ENCODE data around the gene NLGN1. TPM values are rescaled to one million over a fixed set of nuclear protein-coding genes. Genes with fewer than 3 reads are reported as not detected.
"Not testable (repeated sequence)": the region's sequence is repeated elsewhere in the genome, so short reads cannot be mapped to it uniquely, and the experiment has no call there.

The NLGN1 gene
- polyA plus RNA-seq, 2 of the 4 experiments (the other 2 are of a cell fraction): not detected

GRCh38 chr3:173430576-173430975, 33.0 kb downstream of the NLGN1 start (continued):
- TF ChIP-seq ELK1 (IDR thresholded peaks at IDR 0.05; ENCODE audit: low read depth, low read length) (no peak), CTCF (IDR thresholded peaks at IDR 0.05) (no peak), ZNF302 (CRISPR knock-in tag; IDR thresholded peaks at IDR 0.05) (no peak), KDM1A (IDR thresholded peaks at IDR 0.05; ENCODE audit: low read depth) (no peak)

- Histone ChIP-seq H3K4me1 (no peaks in the 10 kb centered on the region), H3K4me2 (no peak overlapping the region), H3K9me3 (no peaks in the 10 kb centered on the region), H3K27ac (no peak overlapping the region), H3K4me3 (no peak overlapping the region)
- no peak for TF ChIP-seq RFX5 (IDR thresholded peaks at IDR 0.05)
- no peak for TF ChIP-seq CBX2 (IDR thresholded peaks at IDR 0.05; ENCODE audit: borderline replicate concordance, low read depth)
- no peak for TF ChIP-seq ATOH8 (CRISPR knock-in tag; IDR thresholded peaks at IDR 0.05; ENCODE audit: low read depth)
- TF ChIP-seq FOSB (CRISPR knock-in tag; IDR thresholded peaks at IDR 0.05): no peak
- no peak for TF ChIP-seq GATA3 (IDR thresholded peaks at IDR 0.05; ENCODE audit: borderline replicate concordance)
- 89% methylated on average over 1 of the region's 1 CpG for WGBS (ENCODE audit: missing lambda C conversion rate)
- POLR2A ChIA-PET: no interaction called here
- CTCF ChIA-PET: interaction anchor here (0.6 kb wide), 1 partner anchor 1528 kb away, joined by 3 read pairs; no protein-coding TSS in a partner anchor
- DNase-seq (ENCODE audit: low read depth in 1 of 2, low spot score in 1 of 2) (no peak), FAIRE-seq (no peak), ATAC-seq (no peak)
Measured at GRCh38 chr3:173439004-173439403, 41.5 kb downstream of the NLGN1 start.

- TF ChIP-seq HEYL (CRISPR knock-in tag; IDR thresholded peaks at IDR 0.05) (no peak), RARB (CRISPR knock-in tag; IDR thresholded peaks at IDR 0.05) (no peak), KDM1A (IDR thresholded peaks at IDR 0.05; ENCODE audit: low read depth) (no peak), BHLHE40 (IDR thresholded peaks at IDR 0.05; ENCODE audit: low read depth, low read length) (no peak), ZSCAN20 (CRISPR knock-in tag; IDR thresholded peaks at IDR 0.05) (no peak), PBX3 (IDR thresholded peaks at IDR 0.05) (no peak), HDAC2 (IDR thresholded peaks at IDR 0.05) (no peak), POLR2AphosphoS2 (conservative IDR thresholded peaks at IDR 0.05; ENCODE audit: low read length) (no peak), RAD21 (conservative IDR thresholded peaks at IDR 0.05 in 1 of 2, IDR thresholded peaks at IDR 0.05 in 1 of 2) (no peak)
Measured at GRCh38 chr3:173440514-173440913, 43.0 kb downstream of the NLGN1 start.

GRCh38 chr3:173451561-173451960, 54.0 kb downstream of the NLGN1 start:
- POLR2A ChIA-PET; CTCF ChIA-PET; H3K9me3 ChIP-seq; ATAC-seq; H3K4me1 ChIP-seq; H3K4me3 ChIP-seq; DNase-seq (ENCODE audit: low read depth in 1 of 2, low spot score in 1 of 2); H3K27ac ChIP-seq; FAIRE-seq: not testable (repeated sequence)
- WGBS (ENCODE audit: missing lambda C conversion rate): 6% methylated on average over 5 of the region's 10 CpGs
- H3K4me2 ChIP-seq: peak overlapping the region; percentile 38; the same call in 1 of the 3 replicates

More at GRCh38 chr3:173440514-173440913, 43.0 kb downstream of the NLGN1 start:
- WGBS (ENCODE audit: missing lambda C conversion rate): 16% methylated on average over 3 of the region's 3 CpGs
- Histone ChIP-seq H3K4me2 (no peak overlapping the region), H3K9me3 (no peaks in the 10 kb centered on the region), H3K27ac (no peak overlapping the region), H3K4me3 (no peak overlapping the region), H3K4me1 (no peaks in the 10 kb centered on the region)
- CTCF ChIA-PET: no interaction called here
- no peak for FAIRE-seq
- DNase-seq (ENCODE audit: low read depth in 1 of 2, low spot score in 1 of 2): no peak
- no peak for ATAC-seq
- POLR2A ChIA-PET: no interaction called here
